ENCODE measurements around the gene PHC2.

Gene PHC2

DNA sequence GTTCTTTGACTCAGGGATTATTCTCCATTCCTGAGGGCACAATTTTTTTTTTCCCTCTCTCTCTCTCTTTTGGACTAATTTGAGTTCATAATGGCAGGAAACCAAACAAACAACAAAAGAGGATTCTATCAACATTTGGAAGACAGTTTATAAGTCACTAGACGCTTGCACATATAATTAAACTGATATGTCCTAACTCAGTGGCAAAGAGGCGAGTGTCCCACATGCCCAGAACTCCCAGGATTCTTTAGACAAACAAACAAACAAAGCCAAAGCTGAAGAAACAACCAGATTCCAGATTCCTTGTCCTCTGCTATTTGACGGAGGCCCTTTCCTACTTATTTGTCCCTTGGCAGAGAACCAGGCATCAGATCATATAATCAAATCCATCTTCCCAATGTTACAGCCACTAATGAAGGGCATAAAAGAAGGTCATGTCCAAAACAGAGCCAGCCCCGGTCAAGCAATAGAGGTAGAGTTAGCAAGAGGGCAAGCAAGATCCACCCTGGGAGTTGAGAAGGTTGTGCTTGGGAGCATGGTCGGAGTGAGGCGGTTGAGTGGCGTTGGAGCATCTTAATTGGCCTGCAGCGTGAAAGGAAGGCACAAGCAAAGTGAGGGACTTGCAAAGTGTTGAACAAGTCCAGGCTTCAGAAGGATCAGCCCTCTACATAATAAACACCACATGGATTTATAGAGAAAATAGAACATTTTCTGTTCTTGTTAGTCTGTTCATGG lies 144.3 kb downstream of the PHC2 start:
- DNase-seq: no peak

DNA sequence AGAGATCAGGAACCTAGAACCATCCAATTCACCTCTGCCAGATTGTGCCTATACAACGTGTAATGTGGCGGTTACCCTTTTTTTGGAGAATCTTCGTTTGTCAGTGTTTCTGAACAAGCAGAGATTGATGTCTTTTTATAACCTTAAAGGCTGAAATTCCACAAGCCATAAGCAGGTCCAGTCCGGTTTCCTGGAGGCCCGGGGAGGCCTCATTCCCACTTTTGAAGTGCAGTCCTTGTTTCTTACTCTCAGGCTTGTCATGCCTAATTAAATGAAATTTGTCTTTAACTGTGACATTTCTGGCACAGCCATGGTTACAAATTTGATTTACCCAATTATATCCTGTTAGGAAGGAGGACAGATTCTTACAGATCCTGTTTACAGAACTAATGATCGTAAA lies 146.8 kb downstream of the PHC2 start:
- no peak for DNase-seq

DNA sequence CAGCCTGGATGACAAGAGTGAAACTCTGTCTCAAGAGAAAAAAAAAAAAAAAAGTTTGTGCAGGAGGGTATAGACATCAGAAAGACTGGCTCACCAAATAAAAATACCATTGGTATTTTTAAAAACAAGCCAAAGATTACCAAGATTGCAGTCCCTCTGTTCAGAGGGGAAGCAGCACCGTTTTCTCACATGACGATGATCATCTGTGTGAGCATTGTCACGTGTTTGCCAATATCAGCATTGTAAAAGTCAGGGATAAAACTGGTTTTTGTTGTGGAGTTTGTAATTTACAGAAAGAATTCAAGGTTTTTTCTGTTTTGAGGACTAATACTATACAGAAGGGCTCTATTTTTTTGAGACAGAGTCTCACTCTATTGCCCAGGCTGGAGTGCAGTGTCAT lies 148.1 kb downstream of the PHC2 start:
- no peak for DNase-seq

DNA sequence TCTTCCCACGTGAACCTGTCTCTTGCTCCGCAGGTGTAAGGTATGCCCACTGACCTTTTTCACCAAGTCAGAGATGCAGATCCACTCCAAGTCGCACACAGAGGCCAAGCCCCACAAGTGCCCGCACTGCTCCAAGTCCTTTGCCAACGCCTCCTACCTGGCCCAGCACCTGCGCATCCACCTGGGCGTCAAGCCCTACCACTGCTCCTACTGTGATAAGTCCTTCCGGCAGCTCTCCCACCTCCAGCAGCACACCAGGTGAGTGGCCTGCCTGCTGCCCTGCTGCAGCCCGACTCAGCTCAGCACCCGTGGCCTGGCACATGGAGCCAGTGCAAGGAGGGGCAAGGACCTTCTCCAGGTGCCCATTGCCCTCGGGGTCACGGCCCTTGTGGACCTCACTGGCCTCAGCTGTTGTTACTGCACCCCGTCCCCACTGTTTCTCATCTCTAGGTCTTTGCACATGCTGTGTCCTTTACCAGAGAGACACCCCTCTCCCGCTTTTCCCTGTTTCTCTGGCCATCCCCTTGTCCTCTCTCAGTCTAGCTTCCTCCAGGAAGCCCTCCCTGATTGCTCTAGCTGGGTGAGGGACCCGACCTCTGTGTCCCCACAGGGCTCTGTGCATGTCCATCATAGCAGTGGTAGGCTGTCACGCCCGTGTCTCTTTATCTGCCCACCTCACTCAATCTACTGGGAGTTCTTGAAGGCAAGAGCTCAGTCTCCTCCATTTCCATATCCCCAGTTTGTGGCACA lies 149.2 kb downstream of the PHC2 start:
- DNase-seq: no peak

DNA sequence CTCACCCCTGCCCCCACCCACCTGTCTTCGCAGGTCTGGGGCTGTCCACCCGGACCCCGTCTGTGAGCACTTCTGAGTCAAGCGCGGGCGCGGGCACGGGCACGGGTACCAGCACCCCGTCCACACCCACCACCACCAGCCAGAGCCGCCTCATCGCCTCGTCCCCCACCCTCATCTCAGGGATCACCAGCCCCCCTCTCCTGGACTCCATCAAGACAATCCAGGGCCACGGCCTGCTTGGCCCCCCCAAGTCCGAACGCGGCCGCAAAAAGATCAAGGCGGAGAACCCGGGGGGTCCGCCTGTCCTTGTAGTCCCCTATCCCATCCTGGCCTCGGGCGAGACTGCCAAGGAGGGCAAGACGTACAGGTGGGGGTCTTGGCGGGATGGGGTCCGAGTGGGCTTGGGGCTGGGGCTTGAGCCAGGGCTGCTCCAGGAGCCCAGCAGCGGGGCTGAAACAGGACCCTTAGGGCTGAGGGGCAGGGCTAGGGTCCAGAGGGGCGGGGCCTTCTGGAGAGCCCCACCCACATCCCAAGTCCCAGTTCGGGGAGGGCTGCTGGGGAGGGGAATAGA lies 150.7 kb downstream of the PHC2 start:
- no peak for DNase-seq

DNA sequence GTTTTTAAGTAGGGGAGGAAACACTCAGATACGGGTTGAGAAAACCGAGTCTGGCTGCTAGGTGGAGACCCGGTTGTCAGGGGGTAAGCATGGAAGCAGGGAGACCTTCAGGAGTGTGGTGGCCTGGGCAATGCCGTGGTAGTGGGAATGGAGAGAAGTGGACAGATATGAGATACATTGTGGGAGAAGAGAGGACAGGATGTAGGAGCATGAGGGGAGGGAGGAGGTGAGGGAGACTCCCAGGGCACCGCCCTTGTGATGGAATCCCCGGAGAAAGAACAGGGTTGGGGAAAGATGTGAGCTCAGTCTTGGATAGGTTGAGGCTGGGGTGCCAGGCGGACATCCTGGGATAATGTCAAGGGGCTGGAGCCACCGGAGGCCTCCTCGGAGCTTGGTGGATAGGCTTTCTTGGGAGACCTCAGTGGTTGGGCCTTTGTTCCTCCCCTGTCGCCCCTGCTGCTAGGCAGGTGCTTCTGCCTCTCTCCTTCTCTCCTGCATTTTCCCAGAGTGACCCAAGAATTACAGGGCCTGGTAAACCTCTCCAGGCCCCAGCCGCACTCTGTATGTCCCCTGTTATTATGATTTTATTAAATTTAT lies 153.3 kb downstream of the PHC2 start:
- no peak for DNase-seq

DNA sequence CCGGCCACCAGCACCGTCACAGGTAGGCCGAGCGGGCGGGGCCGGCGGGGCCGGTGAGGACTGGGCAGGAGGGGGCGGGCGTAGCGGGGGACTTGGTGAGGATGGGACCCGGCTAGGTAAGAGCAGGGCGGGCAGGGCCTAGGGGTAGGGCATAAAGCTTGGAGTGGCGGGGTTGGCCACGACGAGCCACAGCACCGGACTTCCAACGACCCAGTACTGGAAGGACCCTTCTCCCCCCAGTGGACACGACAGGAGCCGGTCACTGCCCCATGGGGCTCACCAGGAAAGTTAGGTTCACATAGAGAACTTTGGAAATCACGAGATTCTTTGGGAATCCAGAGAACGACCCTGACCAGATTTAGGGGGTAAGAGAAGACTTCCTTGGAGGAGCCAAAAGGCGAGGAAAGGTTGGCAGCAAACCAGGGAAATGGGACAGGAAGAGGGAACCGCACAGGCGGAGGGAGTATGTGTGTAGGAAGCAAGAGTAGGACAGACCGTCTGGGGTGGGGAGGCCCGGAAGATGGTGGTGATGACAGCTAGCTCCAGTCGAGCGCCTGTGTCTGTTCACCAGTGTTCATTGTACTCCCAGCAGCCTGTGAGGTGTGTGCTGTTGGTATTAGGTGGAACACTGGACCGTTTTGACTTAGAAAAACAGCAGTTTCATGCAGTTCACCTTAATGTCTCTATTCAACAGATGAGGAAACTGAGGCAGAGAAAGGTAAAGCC lies 154.2 kb downstream of the PHC2 start:
- no peak for DNase-seq

DNA sequence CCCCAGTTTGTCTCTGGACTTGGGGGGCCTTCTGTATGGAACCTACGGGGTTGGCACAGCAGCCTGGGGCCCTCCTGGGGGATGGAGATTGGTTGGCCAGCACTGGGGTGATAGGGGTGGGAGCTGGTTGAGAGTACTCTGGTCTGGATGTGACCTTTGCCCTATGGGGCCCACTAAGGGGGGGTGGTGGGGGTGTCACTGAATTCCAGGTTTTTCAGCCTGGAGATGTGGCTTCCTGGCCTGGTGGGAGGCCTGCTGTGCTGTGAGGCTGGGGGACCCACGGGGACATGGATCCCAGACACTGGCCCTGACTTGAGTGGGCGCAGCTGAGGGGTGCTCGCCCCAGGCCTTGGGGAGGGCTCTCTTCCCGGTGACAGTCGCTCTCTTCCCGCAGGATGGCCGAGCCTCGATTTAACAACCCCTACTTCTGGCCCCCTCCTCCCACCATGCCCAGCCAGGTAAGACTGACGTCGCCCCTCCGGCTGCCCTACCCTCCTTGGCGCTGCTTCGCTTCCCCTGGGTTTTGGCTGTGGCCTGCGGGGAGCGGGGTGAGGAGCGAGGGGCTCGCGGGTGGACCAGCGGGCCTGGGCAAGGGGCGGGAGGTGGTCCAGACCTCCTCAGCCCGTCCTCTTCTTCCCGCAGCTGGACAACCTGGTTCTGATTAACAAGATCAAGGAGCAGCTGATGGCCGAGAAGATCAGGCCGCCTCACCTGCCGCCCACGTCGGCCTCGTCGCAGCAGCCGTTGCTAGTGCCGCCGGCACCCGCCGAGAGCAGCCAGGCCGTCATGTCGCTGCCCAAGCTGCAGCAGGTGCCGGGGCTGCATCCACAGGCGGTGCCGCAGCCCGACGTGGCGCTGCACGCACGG lies 155.0 kb downstream of the PHC2 start:
- DNase-seq: no peak

DNA sequence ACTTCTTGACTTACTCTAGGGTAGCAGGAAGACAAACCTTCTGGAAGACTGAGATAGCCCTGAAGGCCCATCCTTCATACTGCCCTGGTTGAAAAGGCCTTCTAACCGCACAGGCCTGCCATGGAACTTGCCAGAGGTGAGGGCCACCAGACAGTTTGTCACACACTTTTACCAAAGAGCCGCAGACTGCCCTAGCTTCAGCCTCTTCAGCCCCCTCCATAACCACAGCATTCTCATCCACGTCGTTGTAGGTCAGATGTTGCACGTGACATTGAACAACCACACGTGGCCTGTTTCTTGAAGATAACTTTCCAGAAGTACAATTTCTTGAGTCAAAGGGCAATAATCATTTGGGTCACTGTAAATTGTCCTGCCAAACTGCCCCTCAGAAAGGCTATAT lies 155.7 kb downstream of the PHC2 start:
- no peak for DNase-seq

DNA sequence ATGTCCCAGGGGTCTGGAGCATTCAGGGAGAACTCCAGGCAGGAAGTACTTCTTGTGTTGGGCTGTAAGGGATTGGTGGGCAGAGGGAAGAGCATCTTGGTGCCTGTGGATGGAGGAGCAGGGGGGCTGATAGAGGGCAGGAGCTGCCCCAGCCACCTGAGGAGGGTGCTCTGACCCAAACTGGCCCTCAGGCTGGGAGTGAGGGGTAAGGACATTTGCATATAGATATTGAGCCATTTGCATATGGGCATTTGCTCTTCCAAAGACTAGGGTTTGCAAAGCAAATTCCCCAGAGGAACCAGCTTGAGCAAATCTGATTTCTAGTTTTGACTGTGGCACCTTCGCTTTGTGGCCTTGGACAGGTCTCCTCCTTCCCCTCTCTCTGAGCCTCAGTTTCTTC lies 156.4 kb downstream of the PHC2 start:
- DNase-seq: no peak

DNA sequence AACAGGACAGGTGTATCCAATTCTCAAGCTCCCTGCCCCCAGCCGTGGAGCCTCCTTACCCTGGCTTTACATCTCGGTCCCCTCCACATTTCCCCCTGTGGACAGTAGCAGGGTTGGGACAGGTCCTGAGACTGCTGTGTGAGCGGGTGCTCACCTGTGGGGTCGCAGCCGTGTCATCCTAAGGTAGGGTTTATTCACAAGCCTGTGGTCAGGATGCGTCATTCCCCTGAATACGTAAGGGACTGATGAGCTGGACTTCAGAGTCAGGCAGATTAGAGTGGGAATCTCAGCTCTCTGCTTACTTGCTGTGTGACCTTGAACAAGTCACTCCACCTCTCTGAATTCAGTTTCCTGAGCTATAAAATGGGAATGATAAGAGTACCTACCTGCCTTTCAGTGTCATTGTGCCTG lies 156.9 kb downstream of the PHC2 start:
- no peak for DNase-seq
